ENCODE results near the gene NFIB. TPM values are rescaled to one million over a fixed set of nuclear protein-coding genes. Genes with fewer than 3 reads are reported as not detected.

The NFIB gene
- total and polyA plus RNA-seq, 2 of the 8 experiments (the other 6 are each of a cell fraction or from before 2014, with no cell fraction given): 2.6 to 13.1 TPM

- WGBS, 2 experiments (ENCODE audit: extremely low coverage in 1 of 2, insufficient coverage in 1 of 2, insufficient read length in 1 of 2, insufficient replicate concordance in 2 of 2, low coverage in 1 of 2, low lambda C conversion rate in 2 of 2, missing lambda C conversion rate in 1 of 2): 93% methylated on average over 2 of the region's 2 CpGs; no CpG with 5 or more reads in 1 of the 2 experiments
- Histone ChIP-seq H2BK5ac (ENCODE audit: low read depth, low read length) (no peak overlapping the region), H4K20me1 (replicated peaks in 1 of 2; ENCODE audit: control insufficient read depth in 1 of 2, insufficient read depth in 2 of 2, low read length in 2 of 2) (no peaks in the 10 kb centered on the region), H2BK12ac (ENCODE audit: low read depth, low read length) (no peak overlapping the region), H3K79me1 (ENCODE audit: low read depth, low read length) (no peaks in the 10 kb centered on the region), H3K27me3 (replicated peaks in 1 of 4; ENCODE audit: control insufficient read depth in 3 of 4, extremely low read depth in 1 of 4, insufficient read depth in 3 of 4, low read length in 3 of 4) (no peaks in the 10 kb centered on the region), H3K4me1 (replicated peaks in 1 of 4; ENCODE audit: control insufficient read depth in 3 of 4, insufficient read depth in 4 of 4, low read length in 3 of 4) (no peaks in the 10 kb centered on the region), H3K36me3 (ENCODE audit: control insufficient read depth in 2 of 4, insufficient read depth in 4 of 4, low read length in 3 of 4) (no peaks in the 10 kb centered on the region), H3K14ac (ENCODE audit: insufficient read length) (no peak overlapping the region), H3K4me3 (ENCODE audit: extremely low read depth in 1 of 4, insufficient read depth in 2 of 4, low read depth in 3 of 4, low read length in 4 of 4) (no peak overlapping the region), H3K4ac (replicated peaks; ENCODE audit: insufficient read length, low read depth, low read length) (no peak overlapping the region), H3K9me3 (ENCODE audit: insufficient read depth in 2 of 2, low read depth in 1 of 2, low read length in 1 of 2) (no peaks in the 10 kb centered on the region), H2AFZ (ENCODE audit: low read length) (no peak overlapping the region), H3K23me2 (ENCODE audit: low read depth, low read length) (no peaks in the 10 kb centered on the region), H3K18ac (ENCODE audit: extremely low read depth, low read length) (no peak overlapping the region), H3K56ac (replicated peaks; ENCODE audit: insufficient read length, low read depth, low read length) (no peak overlapping the region), H3K27ac (ENCODE audit: low read depth, low read length) (no peak overlapping the region), H3K4me2 (ENCODE audit: insufficient read depth in 1 of 2, low read depth in 2 of 2, low read length in 2 of 2) (no peak overlapping the region), H4K5ac (ENCODE audit: insufficient read length, low read depth, low read length) (no peak overlapping the region), H3K79me2 (ENCODE audit: control insufficient read depth in 1 of 2, insufficient read depth in 2 of 2, low read length in 2 of 2) (no peaks in the 10 kb centered on the region), H2AK5ac (ENCODE audit: low read depth, low read length) (no peak overlapping the region), H3K9ac (replicated peaks in 1 of 4; ENCODE audit: extremely low read depth in 1 of 4, low read depth in 3 of 4, low read length in 3 of 4) (no peak overlapping the region), H2BK15ac (ENCODE audit: low read length) (no peak overlapping the region), H2BK20ac (ENCODE audit: low read length) (no peak overlapping the region), H4K91ac (replicated peaks; ENCODE audit: insufficient read length, low read length) (no peak overlapping the region), H2BK120ac (replicated peaks; ENCODE audit: low read depth, low read length) (no peak overlapping the region), H4K8ac (ENCODE audit: extremely low read depth, insufficient read depth, low read length) (no peak overlapping the region), H3K23ac (ENCODE audit: insufficient read length) (no peak overlapping the region)
- TF ChIP-seq RNF2 (IDR thresholded peaks at IDR 0.05; ENCODE audit: borderline replicate concordance, low read depth, low read length, missing control alignments, poor library complexity, severe bottlenecking) (no peak), EGR1 (IDR thresholded peaks at IDR 0.05; ENCODE audit: borderline replicate concordance, low read depth, low read length) (no peak)
- FAIRE-seq (no peak), DNase-seq (ENCODE audit: low read depth in 1 of 2, low spot score in 2 of 2) (no peak)
- ChIA-PET CTCF (ENCODE audit: partially characterized antibody) (no interaction called here), POLR2A (ENCODE audit: partially characterized antibody) (no interaction called here)
Observed at GRCh38 chr9:14173713-14174112, 140.2 kb downstream of the NFIB start.
